GM19099 (cell line): ENCODE results near the gene MADD.

Experiments used
- POLR2A ChIP-seq: IDR thresholded peaks from 3 replicates; pipeline ENCODE4 v1.6.1; 2011; ENCODE audit warnings: low read depth; ENCODE audit not compliant: insufficient read length; ENCODE audit errors: extremely low read depth

The MADD gene

GRCh38 chr11:47260366-47260765 is 9.6 kb upstream of the MADD start:
- TF ChIP-seq POLR2A = no peak

GRCh38 chr11:47261291-47261800 is 8.6 kb upstream of the MADD start:
- no peak for TF ChIP-seq POLR2A

GRCh38 chr11:47264119-47264518 is 5.8 kb upstream of the MADD start:
- TF ChIP-seq POLR2A = no peak

GRCh38 chr11:47264521-47264920 is 5.4 kb upstream of the MADD start:
- no peak for TF ChIP-seq POLR2A

- TF ChIP-seq POLR2A = no peak
These were observed 2.1 kb upstream of the MADD start for GRCh38 chr11:47267876-47268275.

- no peak for TF ChIP-seq POLR2A
These were observed 1.4 kb upstream of the MADD start for GRCh38 chr11:47268448-47269001.

GRCh38 chr11:47269002-47269828 is 718 bp upstream of the MADD start:
- no peak for TF ChIP-seq POLR2A

GRCh38 chr11:47270331-47271271 is 668 bp downstream of the MADD start:
- TF ChIP-seq POLR2A = no peak

- TF ChIP-seq POLR2A = no peak
These were observed 1.4 kb downstream of the MADD start for GRCh38 chr11:47271328-47271727.

- no peak for TF ChIP-seq POLR2A
These were observed 2.2 kb downstream of the MADD start for GRCh38 chr11:47271961-47272661.

- TF ChIP-seq POLR2A = no peak
These were observed 2.8 kb downstream of the MADD start for GRCh38 chr11:47272706-47273105.

- TF ChIP-seq POLR2A = no peak
These were observed 4.7 kb downstream of the MADD start for GRCh38 chr11:47274495-47275235.

- TF ChIP-seq POLR2A = no peak
These were observed 7.0 kb downstream of the MADD start for GRCh38 chr11:47276923-47277322.

- no peak for TF ChIP-seq POLR2A
These were observed 8.1 kb downstream of the MADD start for GRCh38 chr11:47278058-47278457.
